Hepatocyte (in vitro differentiated cells): ENCODE measurements around the gene ZDHHC9. TPM values are rescaled to one million over a fixed set of nuclear protein-coding genes. Genes with fewer than 3 reads are reported as not detected.

Experiments used
- DNase-seq: peaks from one replicate; pipeline ENCODE4 v3.0.0-alpha.2; 2016; ENCODE audit warnings: low spot score
- H2AFZ ChIP-seq: fragments of 200-600 bp; sonication (generic); 2 replicates; pipeline ENCODE4 v1.6.0; 2016; ENCODE audit warnings: antibody characterized with exemption, mild to moderate bottlenecking
- H3K27ac ChIP-seq: fragments of 200-600 bp; sonication (generic); 2 replicates; pipeline ENCODE4 v1.5.1; 2016; ENCODE audit warnings: mild to moderate bottlenecking
- H3K27me3 ChIP-seq: fragments of 200-600 bp; sonication (generic); 2 replicates; pipeline ENCODE4 v1.6.1; 2016
- H3K36me3 ChIP-seq: fragments of 200-600 bp; sonication (generic); replicated peaks from 2 replicates; pipeline ENCODE4 v1.5.1; 2016; ENCODE audit warnings: low read depth; ENCODE audit not compliant: insufficient read depth
- H3K4me1 ChIP-seq: fragments of 200-600 bp; sonication (generic); 2 replicates; pipeline ENCODE4 v1.5.1; 2016; ENCODE audit warnings: mild to moderate bottlenecking, moderate library complexity; ENCODE audit not compliant: insufficient read depth
- H3K4me2 ChIP-seq: fragments of 200-600 bp; sonication (generic); 2 replicates; pipeline ENCODE4 v1.6.0; 2016
- H3K4me3 ChIP-seq: fragments of 200-600 bp; sonication (generic); 2 replicates; pipeline ENCODE4 v1.5.1; 2016; ENCODE audit warnings: mild to moderate bottlenecking
- H3K79me2 ChIP-seq: fragments of 200-600 bp; sonication (generic); 2 replicates; pipeline ENCODE4 v1.6.0; 2017; ENCODE audit warnings: mild to moderate bottlenecking
- H3K9me2 ChIP-seq: fragments of 200-600 bp; sonication (generic); replicated peaks from 2 replicates; pipeline ENCODE4 v1.6.0; 2017; ENCODE audit warnings: mild to moderate bottlenecking; ENCODE audit not compliant: insufficient read depth
- H3K9me3 ChIP-seq: fragments of 200-600 bp; sonication (generic); 2 replicates; pipeline ENCODE4 v1.5.1; 2016; ENCODE audit warnings: low read depth, mild to moderate bottlenecking
- H4K20me1 ChIP-seq: fragments of 200-600 bp; sonication (generic); 2 replicates; pipeline ENCODE4 v1.6.0; 2016; ENCODE audit warnings: mild to moderate bottlenecking; ENCODE audit not compliant: insufficient read depth, poor library complexity, severe bottlenecking
- CTCF ChIP-seq: fragments of 200-600 bp; sonication (generic); IDR thresholded peaks from 2 replicates; pipeline ENCODE4 v1.5.1; 2016; ENCODE audit warnings: antibody characterized with exemption, mild to moderate bottlenecking; ENCODE audit not compliant: poor library complexity
- EZH2 ChIP-seq: fragments of 200-600 bp; sonication (generic); IDR thresholded peaks from 2 replicates; pipeline ENCODE4 v1.6.1; 2016; ENCODE audit warnings: antibody characterized with exemption, mild to moderate bottlenecking, borderline replicate concordance
- EZH2phosphoT487 ChIP-seq: fragments of 200-600 bp; sonication (generic); IDR thresholded peaks from one replicate; pipeline ENCODE4 v1.6.1; 2018; ENCODE audit warnings: antibody characterized with exemption, mild to moderate bottlenecking, low read depth, moderate library complexity; ENCODE audit not compliant: unreplicated experiment, severe bottlenecking
- WGBS: methylation state at CpG from one replicate; pipeline ENCODE4 v1.1.6; 2016; ENCODE audit warnings: low lambda C conversion rate; ENCODE audit errors: missing lambda C conversion rate; 5-methylcytosine and 5-hydroxymethylcytosine counted together
- polyA plus RNA-seq: library from polyadenylated mRNA; unstranded; fragments of >200 nt; fragmentation: Nextera tagmentation; extraction: Ambion mirVana; gene quantifications from 2 replicates; pipeline ENCODE4 v1.2.1, GENCODE V29; 2016
- total RNA-seq: library from RNA; depleted of rRNA; stranded (reverse); fragments of >200 nt; gene quantifications from 2 replicates; pipeline ENCODE4 v1.2.3, GENCODE V29; 2014

Gene ZDHHC9
- total and polyA plus RNA-seq, 2 experiments from 2014 or later, result 48.6 TPM

GRCh38 chrX:129840344-129840743 is 3.3 kb downstream of the ZDHHC9 start:
- no peak overlapping the region for H2AFZ ChIP-seq
- no peak overlapping the region for H3K27ac ChIP-seq
- WGBS, result 48% methylated on average over 5 of the region's 5 CpGs
- peak overlapping the region; percentile 69 for H3K4me2 ChIP-seq
- H3K9me2 ChIP-seq, result no peaks in the 10 kb centered on the region
- H3K4me3 ChIP-seq, result no peak overlapping the region
- peaks cover 58% of the 10 kb centered on the region for H3K79me2 ChIP-seq
- no peaks in the 10 kb centered on the region for H3K36me3 ChIP-seq
- no peaks in the 10 kb centered on the region for H3K9me3 ChIP-seq
- H3K4me1 ChIP-seq, result peaks cover 9% of the 10 kb centered on the region
- no peak for TF ChIP-seq EZH2phosphoT487
- no peak for TF ChIP-seq CTCF
- TF ChIP-seq EZH2, result no peak
- H4K20me1 ChIP-seq, result peaks cover 18% of the 10 kb centered on the region
- DNase-seq, result no peak
- no peaks in the 10 kb centered on the region for H3K27me3 ChIP-seq

- peaks cover 67% of the 10 kb centered on the region for H3K79me2 ChIP-seq
- H3K27ac ChIP-seq, result no peak overlapping the region
- no peaks in the 10 kb centered on the region for H3K27me3 ChIP-seq
- TF ChIP-seq EZH2phosphoT487 (no peak), CTCF (no peak), EZH2 (no peak)
- peaks cover 17% of the 10 kb centered on the region for H4K20me1 ChIP-seq
- no peaks in the 10 kb centered on the region for H3K9me3 ChIP-seq
- no peak overlapping the region for H3K4me3 ChIP-seq
- H3K4me2 ChIP-seq, result no peak overlapping the region
- no peaks in the 10 kb centered on the region for H3K36me3 ChIP-seq
- WGBS, result 67% methylated on average over 3 of the region's 3 CpGs
- peaks cover 9% of the 10 kb centered on the region for H3K4me1 ChIP-seq
- H3K9me2 ChIP-seq, result no peaks in the 10 kb centered on the region
- no peak overlapping the region for H2AFZ ChIP-seq
- DNase-seq, result no peak
Measured at GRCh38 chrX:129836827-129837226, 6.9 kb downstream of the ZDHHC9 start.

GRCh38 chrX:129833153-129833990 is 10.3 kb downstream of the ZDHHC9 start:
- TF ChIP-seq EZH2phosphoT487, result no peak
- no peak for TF ChIP-seq CTCF
- no peak for TF ChIP-seq EZH2
- WGBS, result 89% methylated on average over 5 of the region's 5 CpGs
- no peak for DNase-seq
- no peaks in the 10 kb centered on the region for H3K27me3 ChIP-seq
- no peak overlapping the region for H3K27ac ChIP-seq
- no peak overlapping the region for H3K4me3 ChIP-seq
- no peaks in the 10 kb centered on the region for H3K36me3 ChIP-seq
- no peak overlapping the region for H3K4me2 ChIP-seq
- H2AFZ ChIP-seq, result no peak overlapping the region
- no peaks in the 10 kb centered on the region for H3K9me2 ChIP-seq
- no peaks in the 10 kb centered on the region for H3K9me3 ChIP-seq
- peaks cover under 1% of the 10 kb centered on the region for H4K20me1 ChIP-seq
- H3K4me1 ChIP-seq, result no peaks in the 10 kb centered on the region
- peaks cover 44% of the 10 kb centered on the region for H3K79me2 ChIP-seq
